Measurements from ENCODE around the gene PTTG2. TPM values are rescaled to one million over a fixed set of nuclear protein-coding genes. Genes with fewer than 3 reads are reported as not detected.

The PTTG2 gene
- not detected in 2 replicates for total RNA-seq (2014; rRNA removed; shearing (Covaris generic))
- polyA plus RNA-seq (2016; fragmentation: Nextera tagmentation; extraction: Ambion mirVana) = 1.1 TPM in 1 of 2 replicates, not detected in the other
- long read RNA-seq = 0 reads

GRCh38 chr4:37960098-37960497 lies at the start of gene PTTG2:
TSS of gene PTTG2 (plus strand) at chr4:37960398. CDS start at chr4:37960435, 37 bp downstream.
- Histone ChIP-seq H3K36me3 (ENCODE audit: insufficient read depth) (no peaks in the 10 kb centered on the region), H3F3A (replicated peaks; ENCODE audit: low read depth) (no peaks in the 10 kb centered on the region), H3K4me3 (no peak within 1 kb of the TSS), H3K4me1 (ENCODE audit: insufficient read depth) (no peaks in the 10 kb centered on the region), H3K27ac (ENCODE audit: low read depth) (no peak within 1 kb of the TSS), H3K9me2 (ENCODE audit: insufficient read depth) (no peaks in the 10 kb centered on the region), H3K27me3 (ENCODE audit: insufficient read depth) (no peaks in the 10 kb centered on the region), H2AFZ (no peak within 1 kb of the TSS), H3K4me2 (no peak within 1 kb of the TSS), H4K20me1 (replicated peaks; ENCODE audit: insufficient read depth) (no peaks in the 10 kb centered on the region), H3K79me2 (replicated peaks; ENCODE audit: insufficient read depth) (no peaks in the 10 kb centered on the region)
- TF ChIP-seq EZH2phosphoT487 (IDR thresholded peaks at IDR 0.05; ENCODE audit: unreplicated experiment) (no peak), CTCF (conservative IDR thresholded peaks at IDR 0.05; ENCODE audit: low read depth in 2 of 2) (no peak), NANOG (IDR thresholded peaks at IDR 0.05; ENCODE audit: borderline replicate concordance) (no peak), CREB1 (CRISPR knock-in tag; IDR thresholded peaks at IDR 0.05; ENCODE audit: low read depth) (no peak), EZH2 (IDR thresholded peaks at IDR 0.05; ENCODE audit: low read depth, unreplicated experiment) (no peak), STAT1 (IDR thresholded peaks at IDR 0.05; ENCODE audit: unreplicated experiment) (no peak), ZNF462 (CRISPR knock-in tag; IDR thresholded peaks at IDR 0.05) (no peak), REST (IDR thresholded peaks at IDR 0.05; ENCODE audit: unreplicated experiment) (no peak), ZNF114 (CRISPR knock-in tag; IDR thresholded peaks at IDR 0.05) (no peak), ZNF331 (CRISPR knock-in tag; IDR thresholded peaks at IDR 0.05; ENCODE audit: low read depth) (no peak), POLR2AphosphoS5 (IDR thresholded peaks at IDR 0.05; ENCODE audit: low read depth) (no peak), ETS1 (IDR thresholded peaks at IDR 0.05) (no peak), JUNB (IDR thresholded peaks at IDR 0.05; ENCODE audit: unreplicated experiment) (no peak)
- Mint-ChIP-seq H3K9me3 (no peaks in the 10 kb centered on the region), H3K4me1 (no peaks in the 10 kb centered on the region; the same call in 2 of the 3 replicates), H3K4me3 (no peak within 1 kb of the TSS), H3K27ac (no peak within 1 kb of the TSS), H3K36me3 (ENCODE audit: low read depth) (no peaks in the 10 kb centered on the region), H3K27me3 (ENCODE audit: insufficient read depth, low read depth, poor library complexity) (peaks cover 2% of the 10 kb centered on the region)
- DNase-seq (ENCODE audit: low spot score) = no peak
- no peak for ATAC-seq
